ENCODE results near the gene CCDC33. TPM values are rescaled to one million over a fixed set of nuclear protein-coding genes. Genes with fewer than 3 reads are reported as not detected.

CCDC33 gene
- not detected for total RNA-seq

DNA sequence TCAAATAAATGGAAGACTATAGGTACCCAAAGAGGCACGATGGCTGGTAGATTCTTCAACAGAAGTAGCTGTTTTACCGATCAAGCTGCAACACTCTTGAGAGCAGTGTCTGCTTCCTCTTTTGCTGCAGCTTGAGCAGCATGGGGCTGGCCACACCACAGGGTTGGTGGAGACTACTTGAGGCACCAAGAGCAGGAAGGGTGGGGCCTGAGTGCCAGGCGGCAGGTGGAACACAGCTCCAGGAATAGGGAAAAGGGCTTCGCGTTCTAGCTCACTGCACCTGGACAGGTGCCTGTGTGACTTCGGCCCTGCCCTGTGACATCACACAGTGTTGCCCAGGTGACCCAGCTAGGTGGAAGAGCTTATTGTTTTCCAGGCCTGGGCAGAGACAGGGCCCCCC is at the start of gene CCDC33:
Gene CCDC33, plus strand, starts transcription at position 365 of the 400 bp plus-strand sequence. CDS start 394 bp downstream, outside the sequence.
- peaks cover 0 to under 1% of the 10 kb centered on the region in 2 donors for H3K27me3 ChIP-seq
- H3K4me1 ChIP-seq = peaks cover 0 to 14% (median 2%) of the 10 kb centered on the region in 4 donors
- no peak within 1 kb of the TSS for H3K27ac ChIP-seq
- no peaks in the 10 kb centered on the region for H3K9me3 ChIP-seq
- H3K4me3 ChIP-seq = no peak within 1 kb of the TSS
- 68 to 80% methylated on average over 6 of the region's 6 CpGs for WGBS, 2 donors
- H3K36me3 ChIP-seq = no peaks in the 10 kb centered on the region
- TF ChIP-seq POLR2A (IDR thresholded peaks at IDR 0.05) = no peak
- no peak for TF ChIP-seq EP300 (IDR thresholded peaks at IDR 0.05)
- TF ChIP-seq, protein P1, sequence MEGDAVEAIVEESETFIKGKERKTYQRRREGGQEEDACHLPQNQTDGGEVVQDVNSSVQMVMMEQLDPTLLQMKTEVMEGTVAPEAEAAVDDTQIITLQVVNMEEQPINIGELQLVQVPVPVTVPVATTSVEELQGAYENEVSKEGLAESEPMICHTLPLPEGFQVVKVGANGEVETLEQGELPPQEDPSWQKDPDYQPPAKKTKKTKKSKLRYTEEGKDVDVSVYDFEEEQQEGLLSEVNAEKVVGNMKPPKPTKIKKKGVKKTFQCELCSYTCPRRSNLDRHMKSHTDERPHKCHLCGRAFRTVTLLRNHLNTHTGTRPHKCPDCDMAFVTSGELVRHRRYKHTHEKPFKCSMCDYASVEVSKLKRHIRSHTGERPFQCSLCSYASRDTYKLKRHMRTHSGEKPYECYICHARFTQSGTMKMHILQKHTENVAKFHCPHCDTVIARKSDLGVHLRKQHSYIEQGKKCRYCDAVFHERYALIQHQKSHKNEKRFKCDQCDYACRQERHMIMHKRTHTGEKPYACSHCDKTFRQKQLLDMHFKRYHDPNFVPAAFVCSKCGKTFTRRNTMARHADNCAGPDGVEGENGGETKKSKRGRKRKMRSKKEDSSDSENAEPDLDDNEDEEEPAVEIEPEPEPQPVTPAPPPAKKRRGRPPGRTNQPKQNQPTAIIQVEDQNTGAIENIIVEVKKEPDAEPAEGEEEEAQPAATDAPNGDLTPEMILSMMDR (IDR thresholded peaks at IDR 0.05) = no peak
- DNase-seq (ENCODE audit: low spot score in 2 of 2) = no peak

DNA sequence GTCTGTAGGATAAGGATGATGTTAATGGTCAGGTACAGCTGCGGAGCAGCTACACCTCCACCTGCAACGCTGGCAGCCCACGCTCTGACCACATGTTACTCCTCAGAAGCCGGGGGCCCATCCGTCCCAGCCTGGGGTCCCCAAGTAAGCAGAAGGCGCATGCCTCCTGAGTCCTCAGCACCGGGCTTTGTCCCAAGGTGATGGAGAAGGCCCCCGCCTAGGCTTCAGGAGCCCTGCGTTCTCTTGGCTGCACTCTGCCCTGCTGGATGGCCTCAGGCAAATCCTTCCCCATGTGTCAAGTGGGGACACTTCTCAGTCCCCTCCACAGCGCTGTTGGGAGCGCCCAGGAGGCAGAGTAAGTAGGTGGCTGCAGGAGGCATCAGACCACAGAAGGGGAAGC is 47.9 kb upstream of the CCDC33 start:
- Histone ChIP-seq H3K4me1 (no peaks in the 10 kb centered on the region), H3K9me3 (no peaks in the 10 kb centered on the region), H3K4me3 (no peak overlapping the region), H3K36me3 (no peaks in the 10 kb centered on the region), H3K27ac (no peak overlapping the region), H3K27me3 (no peaks in the 10 kb centered on the region)
- TF ChIP-seq POLR2A (IDR thresholded peaks at IDR 0.05) (no peak), EP300 (IDR thresholded peaks at IDR 0.05) (no peak)
- TF ChIP-seq, protein P1 (IDR thresholded peaks at IDR 0.05) = no peak
- DNase-seq (ENCODE audit: low spot score in 2 of 2) = no peak
- WGBS, 2 donors = 87 to 94% methylated on average over 10 to 11 of the region's 11 CpGs

DNA sequence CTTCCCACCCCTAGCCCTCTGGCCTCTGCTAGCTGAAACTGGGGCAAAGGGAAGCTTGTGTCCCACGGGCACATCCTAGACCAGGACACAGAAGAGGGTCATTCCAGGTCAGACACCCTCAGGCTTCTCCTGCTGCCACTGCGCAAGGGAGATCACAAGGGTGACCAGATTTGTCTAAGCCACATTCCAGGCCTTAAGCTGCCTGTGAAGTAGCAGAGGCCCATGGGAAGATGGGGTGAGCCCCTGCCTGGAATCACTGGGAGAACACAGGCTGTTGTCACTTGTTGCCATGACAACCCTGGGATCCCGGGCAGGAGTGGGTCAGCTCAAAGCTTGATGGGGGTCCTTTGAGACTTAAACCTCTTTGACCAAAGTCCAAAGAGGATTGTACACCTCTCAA is 44.3 kb upstream of the CCDC33 start:
- DNase-seq (ENCODE audit: low spot score in 2 of 2) = no peak
- Histone ChIP-seq H3K9me3 (no peaks in the 10 kb centered on the region), H3K27ac (no peak overlapping the region), H3K36me3 (no peaks in the 10 kb centered on the region), H3K27me3 (no peaks in the 10 kb centered on the region), H3K4me3 (no peak overlapping the region), H3K4me1 (peaks cover 0 to 8% (median 0%) of the 10 kb centered on the region in 4 donors)
- 32 to 34% methylated on average over 3 of the region's 3 CpGs for WGBS, 2 donors
- TF ChIP-seq EP300 (IDR thresholded peaks at IDR 0.05) (no peak), POLR2A (IDR thresholded peaks at IDR 0.05) (no peak)
- TF ChIP-seq, protein P1 (IDR thresholded peaks at IDR 0.05) = no peak

DNA sequence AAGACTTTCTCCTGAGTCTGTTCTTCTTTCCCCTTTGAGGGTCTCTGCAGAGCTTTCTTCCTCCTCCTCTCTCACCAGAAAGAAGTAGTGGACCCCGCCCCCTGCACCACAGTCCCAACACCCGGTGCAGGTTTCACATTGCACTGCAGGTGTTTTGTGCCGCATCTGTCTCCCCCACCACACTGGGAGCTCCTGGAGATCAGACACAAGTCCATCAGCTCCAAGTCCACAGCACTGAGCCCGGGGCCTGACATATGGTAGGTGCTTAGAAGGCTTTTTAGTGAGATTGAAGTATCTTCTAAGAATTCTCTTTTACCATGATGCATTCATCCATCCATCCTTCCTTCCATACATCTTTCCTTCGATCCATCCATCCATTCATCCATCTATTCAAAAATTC is 43.4 kb upstream of the CCDC33 start:
- 83 to 89% methylated on average over 5 of the region's 5 CpGs for WGBS, 2 donors
- no peak for TF ChIP-seq POLR2A (IDR thresholded peaks at IDR 0.05)
- TF ChIP-seq EP300 (IDR thresholded peaks at IDR 0.05) = no peak
- TF ChIP-seq, protein P1 (IDR thresholded peaks at IDR 0.05) = no peak
- Histone ChIP-seq H3K36me3 (no peaks in the 10 kb centered on the region), H3K27ac (no peak overlapping the region), H3K4me1 (peaks cover 0 to 8% (median 0%) of the 10 kb centered on the region in 4 donors), H3K27me3 (no peaks in the 10 kb centered on the region), H3K4me3 (no peak overlapping the region), H3K9me3 (no peaks in the 10 kb centered on the region)
- DNase-seq (ENCODE audit: low spot score in 2 of 2) = no peak

DNA sequence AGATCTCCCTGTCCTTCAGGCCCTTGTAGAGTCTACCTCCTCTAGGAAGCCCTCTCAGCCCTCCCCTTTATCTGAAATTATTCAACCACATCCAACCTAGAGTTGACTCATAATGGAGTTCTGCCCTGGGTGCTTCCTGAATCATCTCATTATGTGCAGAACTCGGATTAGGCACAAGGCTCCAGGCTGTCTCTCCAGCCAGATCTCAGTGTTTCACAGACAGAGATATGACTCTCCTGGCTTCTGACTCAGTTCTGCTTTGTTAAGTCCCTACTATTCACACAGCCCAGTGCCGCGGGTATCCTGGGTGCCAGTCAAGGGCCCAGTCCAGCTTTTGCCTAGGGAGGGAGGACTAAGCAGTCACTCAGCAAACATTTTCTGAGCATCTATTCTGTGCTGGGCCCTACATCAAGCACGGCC is 42.8 kb upstream of the CCDC33 start:
- DNase-seq (ENCODE audit: low spot score in 2 of 2) = no peak
- H3K27ac ChIP-seq = no peak overlapping the region
- H3K36me3 ChIP-seq = no peaks in the 10 kb centered on the region
- H3K4me1 ChIP-seq = peaks cover 0 to 8% (median 0%) of the 10 kb centered on the region in 4 donors
- TF ChIP-seq, protein P1 (IDR thresholded peaks at IDR 0.05) = no peak
- TF ChIP-seq POLR2A (IDR thresholded peaks at IDR 0.05) (no peak), EP300 (IDR thresholded peaks at IDR 0.05) (no peak)
- 46 to 63% methylated on average over 3 to 4 of the region's 4 CpGs for WGBS, 2 donors
- no peaks in the 10 kb centered on the region for H3K9me3 ChIP-seq
- H3K27me3 ChIP-seq = no peaks in the 10 kb centered on the region
- no peak overlapping the region for H3K4me3 ChIP-seq
